Lower lobe of right lung (tissue), 2 donors: Measurements from ENCODE around the gene RAB35. TPM values are rescaled to one million over a fixed set of nuclear protein-coding genes. Genes with fewer than 3 reads are reported as not detected.

Experiments
- ATAC-seq, 2 donors: fragments of 200-7000 bp; cut with Tn5 transposase; one replicate each; pipeline ENCODE4 v1.9.1; 2020 to 2022; ENCODE audit warnings: mild to moderate bottlenecking in 2 of 2, moderate library complexity in 2 of 2
- DNase-seq: peaks from one replicate; pipeline ENCODE4 v3.0.0-alpha.2; 2020
- H3K27ac ChIP-seq: fragments of 200-600 bp; one replicate; pipeline ENCODE4 v1.8.0; 2022
- H3K27me3 ChIP-seq: fragments of 200-600 bp; one replicate; pipeline ENCODE4 v1.8.0; 2022; ENCODE audit warnings: low read depth
- H3K36me3 ChIP-seq: fragments of 200-600 bp; one replicate; pipeline ENCODE4 v1.8.0; 2022; ENCODE audit warnings: mild to moderate bottlenecking
- H3K4me1 ChIP-seq: fragments of 200-600 bp; one replicate; pipeline ENCODE4 v1.8.0; 2022
- H3K4me3 ChIP-seq: fragments of 200-600 bp; one replicate; pipeline ENCODE4 v1.8.0; 2022; ENCODE audit warnings: mild to moderate bottlenecking
- H3K9me3 ChIP-seq: fragments of 200-600 bp; one replicate; pipeline ENCODE4 v1.8.0; 2022
- intact Hi-C: fragments of 100-400 bp; cut with DNase I; formaldehyde crosslinking; loops from one replicate; pipeline ENCODE4 v1.11.0; 2022
- total RNA-seq: library from RNA; stranded (reverse); fragmentation: NEBNext Ultra II Directional; extraction: Animal tissue kit (Norgen Biotek cat#: 25700); gene quantifications from one replicate; pipeline ENCODE4 v1.2.1, GENCODE V29; 2021
- TF ChIP-seq, protein P1 (sequence below): fragments of 200-600 bp; IDR thresholded peaks from one replicate; pipeline ENCODE4 v1.8.0; 2022; ENCODE audit warnings: antibody characterized with exemption, mild to moderate bottlenecking
- donor health status: DM: no; HTN: yes; CAD: no; lungs with severe emphysema.

The RAB35 gene
- total RNA-seq, 1 donor from 2014 or later, result 48.2 TPM

DNA sequence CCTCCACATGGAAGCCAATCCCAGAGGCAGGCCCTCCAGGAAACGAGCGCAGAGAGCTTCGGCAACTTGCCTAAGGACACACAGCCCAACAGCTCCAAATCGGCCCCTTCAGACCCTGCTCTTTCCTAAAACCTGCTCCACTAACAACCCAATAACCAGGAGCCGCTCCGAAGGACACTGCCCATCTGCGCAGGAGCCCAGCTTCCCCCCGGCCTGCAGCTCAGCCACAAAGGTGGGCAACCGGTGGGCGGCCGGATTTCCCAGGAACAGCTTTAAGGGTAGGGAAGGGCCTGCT, 13.6 kb downstream of the RAB35 start:
- no peak overlapping the region for H3K4me3 ChIP-seq
- ATAC-seq (no peak), DNase-seq (no peak)
- H3K27me3 ChIP-seq, result no peaks in the 10 kb centered on the region
- no peaks in the 10 kb centered on the region for H3K9me3 ChIP-seq
- H3K27ac ChIP-seq, result no peak overlapping the region
- H3K4me1 ChIP-seq, result peaks cover 30% of the 10 kb centered on the region
- intact Hi-C loops, result no loop called here
- peaks cover 93% of the 10 kb centered on the region for H3K36me3 ChIP-seq
- TF ChIP-seq, protein P1, sequence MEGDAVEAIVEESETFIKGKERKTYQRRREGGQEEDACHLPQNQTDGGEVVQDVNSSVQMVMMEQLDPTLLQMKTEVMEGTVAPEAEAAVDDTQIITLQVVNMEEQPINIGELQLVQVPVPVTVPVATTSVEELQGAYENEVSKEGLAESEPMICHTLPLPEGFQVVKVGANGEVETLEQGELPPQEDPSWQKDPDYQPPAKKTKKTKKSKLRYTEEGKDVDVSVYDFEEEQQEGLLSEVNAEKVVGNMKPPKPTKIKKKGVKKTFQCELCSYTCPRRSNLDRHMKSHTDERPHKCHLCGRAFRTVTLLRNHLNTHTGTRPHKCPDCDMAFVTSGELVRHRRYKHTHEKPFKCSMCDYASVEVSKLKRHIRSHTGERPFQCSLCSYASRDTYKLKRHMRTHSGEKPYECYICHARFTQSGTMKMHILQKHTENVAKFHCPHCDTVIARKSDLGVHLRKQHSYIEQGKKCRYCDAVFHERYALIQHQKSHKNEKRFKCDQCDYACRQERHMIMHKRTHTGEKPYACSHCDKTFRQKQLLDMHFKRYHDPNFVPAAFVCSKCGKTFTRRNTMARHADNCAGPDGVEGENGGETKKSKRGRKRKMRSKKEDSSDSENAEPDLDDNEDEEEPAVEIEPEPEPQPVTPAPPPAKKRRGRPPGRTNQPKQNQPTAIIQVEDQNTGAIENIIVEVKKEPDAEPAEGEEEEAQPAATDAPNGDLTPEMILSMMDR, result no peak

DNA sequence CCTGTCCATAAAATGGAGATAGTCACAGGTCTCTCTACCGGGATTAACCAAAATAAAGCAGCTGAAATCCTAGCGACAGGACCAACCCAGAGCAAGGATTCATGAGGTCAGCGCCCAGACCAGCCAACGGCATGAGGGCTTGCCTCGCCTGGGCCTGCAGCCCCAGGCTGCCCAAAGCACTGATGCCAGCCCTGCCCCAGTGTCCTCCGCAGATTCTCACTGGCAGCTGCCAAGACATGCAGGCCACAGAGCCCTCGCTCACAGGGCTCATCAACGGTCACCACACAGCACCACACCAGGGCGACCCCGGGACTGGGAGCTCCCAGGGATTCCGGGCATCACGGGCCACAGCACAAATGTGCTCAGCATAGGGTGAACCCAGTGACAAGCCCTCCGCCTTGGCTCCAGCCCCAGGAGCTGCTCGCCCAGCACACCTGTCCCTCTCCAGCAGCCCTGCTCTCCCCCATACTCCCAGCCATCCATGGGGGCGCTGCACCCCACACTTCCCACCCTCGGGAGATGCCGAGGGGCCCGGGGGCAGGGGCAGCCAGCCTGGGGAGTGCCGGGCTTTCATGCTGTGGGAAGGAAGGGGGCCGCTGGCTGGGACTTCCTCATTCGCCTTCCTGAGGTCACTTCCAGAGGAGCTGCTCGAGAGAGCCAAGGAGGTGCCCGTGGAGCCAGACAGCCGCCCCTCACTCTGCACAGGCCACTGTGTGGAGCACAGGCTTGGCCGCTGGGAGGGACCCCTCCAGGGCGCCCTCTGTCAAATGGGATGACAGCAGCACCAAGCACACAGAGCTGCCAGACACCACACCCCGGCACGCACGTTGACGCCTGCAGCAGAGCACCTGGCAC, 14.1 kb downstream of the RAB35 start:
- Histone ChIP-seq H3K4me3 (no peak overlapping the region), H3K4me1 (peaks cover 30% of the 10 kb centered on the region), H3K36me3 (peaks cover 93% of the 10 kb centered on the region), H3K27ac (no peak overlapping the region), H3K27me3 (no peaks in the 10 kb centered on the region), H3K9me3 (no peaks in the 10 kb centered on the region)
- TF ChIP-seq, protein P1, result no peak
- intact Hi-C loops, result no loop called here
- ATAC-seq, result no peak
- DNase-seq, result no peak

DNA sequence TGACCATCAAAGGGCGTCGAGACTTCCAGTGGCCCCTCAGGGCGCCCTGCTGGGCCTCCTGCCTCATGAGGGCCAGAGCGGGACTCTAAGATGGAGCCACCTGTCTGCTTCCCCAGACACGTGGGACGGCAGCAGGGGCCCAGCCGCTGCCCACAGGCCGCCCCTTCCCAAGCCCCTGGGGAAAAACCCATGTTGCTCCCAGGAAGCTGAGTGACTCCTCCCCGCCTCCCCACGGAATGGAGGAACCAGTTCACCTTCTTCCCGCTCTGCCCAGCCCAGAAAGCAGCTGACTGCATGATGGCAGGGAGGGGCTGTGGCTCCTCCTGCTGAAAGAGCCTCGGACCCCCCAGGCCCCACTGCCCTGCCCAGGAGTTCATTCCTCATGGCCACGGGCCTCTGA, 14.9 kb downstream of the RAB35 start:
- H3K9me3 ChIP-seq, result no peaks in the 10 kb centered on the region
- no peak for ATAC-seq
- H3K27ac ChIP-seq, result no peak overlapping the region
- H3K4me3 ChIP-seq, result no peak overlapping the region
- no peaks in the 10 kb centered on the region for H3K27me3 ChIP-seq
- TF ChIP-seq, protein P1, result no peak
- peaks cover 93% of the 10 kb centered on the region for H3K36me3 ChIP-seq
- H3K4me1 ChIP-seq, result peaks cover 30% of the 10 kb centered on the region
- no peak for DNase-seq
- intact Hi-C loops, result no loop called here

DNA sequence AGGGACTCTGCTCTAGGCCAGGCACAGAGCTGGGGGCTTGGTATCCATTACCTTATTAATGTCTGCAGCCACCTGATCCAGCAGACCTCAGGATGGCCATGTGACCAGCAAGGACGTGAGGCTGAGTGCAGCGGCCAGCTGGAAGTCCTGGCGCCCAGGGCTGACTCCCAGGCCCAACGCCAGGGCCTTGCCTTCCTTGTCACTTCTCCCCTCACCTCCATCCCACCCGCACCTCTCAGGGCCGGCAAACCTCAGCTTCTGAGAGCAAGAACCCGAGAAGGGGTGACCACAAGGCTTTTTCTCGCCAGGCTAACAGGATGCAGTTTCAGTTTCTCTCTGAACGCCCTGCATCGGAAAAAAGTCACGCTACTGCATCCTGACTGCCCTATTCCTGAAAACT, 15.4 kb downstream of the RAB35 start:
- ATAC-seq (no peak), DNase-seq (no peak)
- no peaks in the 10 kb centered on the region for H3K9me3 ChIP-seq
- H3K27ac ChIP-seq, result no peak overlapping the region
- H3K4me3 ChIP-seq, result no peak overlapping the region
- peaks cover 93% of the 10 kb centered on the region for H3K36me3 ChIP-seq
- peaks cover 30% of the 10 kb centered on the region for H3K4me1 ChIP-seq
- intact Hi-C loops, result no loop called here
- TF ChIP-seq, protein P1, result no peak
- no peaks in the 10 kb centered on the region for H3K27me3 ChIP-seq

DNA sequence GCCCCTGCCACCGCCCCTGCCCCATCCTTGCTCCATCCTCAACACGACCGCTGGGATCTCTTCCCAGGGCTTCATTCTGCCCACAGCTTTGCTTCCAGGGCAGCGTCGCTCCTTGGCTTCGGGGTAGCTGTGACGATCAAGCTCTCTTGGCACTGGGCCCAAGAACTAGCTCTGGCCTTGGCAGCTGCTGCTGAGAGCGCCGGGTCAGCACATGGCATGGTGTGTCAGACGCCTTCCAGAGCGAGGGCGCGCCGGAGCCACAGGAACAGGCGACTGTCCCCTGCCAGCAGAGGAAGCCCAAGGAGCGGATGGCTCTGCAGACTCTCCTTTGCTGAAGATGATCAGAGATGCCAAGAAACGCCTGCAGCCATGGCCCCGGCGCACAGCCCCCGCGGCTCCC, 15.9 kb downstream of the RAB35 start:
- Histone ChIP-seq H3K9me3 (no peaks in the 10 kb centered on the region), H3K4me1 (peaks cover 30% of the 10 kb centered on the region), H3K27ac (no peak overlapping the region), H3K27me3 (no peaks in the 10 kb centered on the region), H3K4me3 (no peak overlapping the region), H3K36me3 (peaks cover 94% of the 10 kb centered on the region)
- ATAC-seq (peak in 1 of 2 donors; percentile 5), DNase-seq (no peak)
- TF ChIP-seq, protein P1, result no peak
- intact Hi-C loops, result no loop called here
